Measurements from ENCODE around the gene NAT10. TPM values are rescaled to one million over a fixed set of nuclear protein-coding genes. Genes with fewer than 3 reads are reported as not detected.

The NAT10 gene
- total RNA-seq, 2 donors from 2014 or later = 22.6 to 38.2 TPM

DNA sequence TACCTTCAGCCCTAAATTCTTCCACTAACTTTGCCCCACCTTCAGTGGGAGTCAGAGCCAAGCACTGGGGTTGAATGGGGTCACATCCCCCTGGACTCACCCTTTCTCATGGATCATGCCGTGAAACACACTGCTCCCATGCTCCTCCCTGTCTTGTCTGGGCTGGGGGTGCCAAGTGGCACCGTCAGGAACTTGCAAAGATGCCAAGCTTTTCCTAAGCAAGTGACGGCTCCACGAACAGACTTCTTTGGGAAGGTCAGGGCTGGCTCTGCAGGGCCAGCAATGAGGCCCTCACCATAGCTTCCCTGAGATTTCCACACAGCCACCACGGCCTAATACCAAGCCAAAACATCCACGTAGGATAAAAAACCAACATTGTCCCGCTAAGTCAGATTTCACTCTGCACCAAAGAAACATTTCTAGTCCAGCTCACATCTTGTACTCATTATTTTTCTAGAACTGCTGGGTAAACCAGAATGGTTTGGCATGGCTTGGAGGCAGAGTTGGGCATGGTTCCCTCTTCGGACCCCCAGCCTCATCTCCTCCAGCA, 76.5 kb downstream of the NAT10 start:
- ATAC-seq (no peak), DNase-seq (no peak)
- Histone ChIP-seq H3K4me3 (no peak overlapping the region), H3K36me3 (replicated peaks in 1 of 2; ENCODE audit: insufficient read depth in 1 of 2, low read depth in 2 of 2) (no peaks in the 10 kb centered on the region), H3K27ac (no peak overlapping the region), H3K9me3 (no peaks in the 10 kb centered on the region), H3K27me3 (no peaks in the 10 kb centered on the region), H3K4me1 (no peaks in the 10 kb centered on the region)
- WGBS, 2 donors = 87 to 97% methylated on average over 5 to 8 of the region's 8 CpGs
- intact Hi-C loops (cut with DNase I) = no loop called here
- TF ChIP-seq POLR2A (IDR thresholded peaks at IDR 0.05) = no peak
- TF ChIP-seq, protein P1, sequence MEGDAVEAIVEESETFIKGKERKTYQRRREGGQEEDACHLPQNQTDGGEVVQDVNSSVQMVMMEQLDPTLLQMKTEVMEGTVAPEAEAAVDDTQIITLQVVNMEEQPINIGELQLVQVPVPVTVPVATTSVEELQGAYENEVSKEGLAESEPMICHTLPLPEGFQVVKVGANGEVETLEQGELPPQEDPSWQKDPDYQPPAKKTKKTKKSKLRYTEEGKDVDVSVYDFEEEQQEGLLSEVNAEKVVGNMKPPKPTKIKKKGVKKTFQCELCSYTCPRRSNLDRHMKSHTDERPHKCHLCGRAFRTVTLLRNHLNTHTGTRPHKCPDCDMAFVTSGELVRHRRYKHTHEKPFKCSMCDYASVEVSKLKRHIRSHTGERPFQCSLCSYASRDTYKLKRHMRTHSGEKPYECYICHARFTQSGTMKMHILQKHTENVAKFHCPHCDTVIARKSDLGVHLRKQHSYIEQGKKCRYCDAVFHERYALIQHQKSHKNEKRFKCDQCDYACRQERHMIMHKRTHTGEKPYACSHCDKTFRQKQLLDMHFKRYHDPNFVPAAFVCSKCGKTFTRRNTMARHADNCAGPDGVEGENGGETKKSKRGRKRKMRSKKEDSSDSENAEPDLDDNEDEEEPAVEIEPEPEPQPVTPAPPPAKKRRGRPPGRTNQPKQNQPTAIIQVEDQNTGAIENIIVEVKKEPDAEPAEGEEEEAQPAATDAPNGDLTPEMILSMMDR (IDR thresholded peaks at IDR 0.05) = no peak

DNA sequence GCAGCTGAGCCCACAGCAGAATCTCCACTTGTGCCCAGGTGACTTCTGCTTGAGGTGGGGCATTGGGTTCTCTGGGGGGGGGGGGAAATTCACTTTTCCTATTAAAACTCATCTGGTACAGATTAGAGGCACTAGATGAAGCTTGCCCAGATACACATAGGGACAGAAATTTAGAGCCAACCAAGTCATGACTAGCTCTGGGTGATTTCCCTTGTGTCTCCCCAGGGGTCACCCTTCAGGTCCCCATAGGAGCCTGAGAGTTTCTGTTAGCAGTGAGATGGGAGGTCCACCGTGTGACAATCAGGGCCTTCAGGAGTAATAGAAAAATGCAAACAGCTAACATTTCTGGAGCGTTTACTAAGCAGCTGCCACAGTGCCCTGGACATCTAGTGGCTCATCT, 77.0 kb downstream of the NAT10 start:
- Histone ChIP-seq H3K4me1 (no peaks in the 10 kb centered on the region), H3K9me3 (no peaks in the 10 kb centered on the region), H3K27ac (no peak overlapping the region), H3K27me3 (no peaks in the 10 kb centered on the region), H3K4me3 (no peak overlapping the region), H3K36me3 (replicated peaks in 1 of 2; ENCODE audit: insufficient read depth in 1 of 2, low read depth in 2 of 2) (no peaks in the 10 kb centered on the region)
- TF ChIP-seq, protein P1 (IDR thresholded peaks at IDR 0.05) = no peak
- TF ChIP-seq POLR2A (IDR thresholded peaks at IDR 0.05) = no peak
- ATAC-seq (no peak), DNase-seq (no peak)
- 82 to 96% methylated on average over 2 of the region's 2 CpGs for whole genome bisulfite sequencing, 2 donors
- intact Hi-C loops (cut with DNase I) = no loop called here

DNA sequence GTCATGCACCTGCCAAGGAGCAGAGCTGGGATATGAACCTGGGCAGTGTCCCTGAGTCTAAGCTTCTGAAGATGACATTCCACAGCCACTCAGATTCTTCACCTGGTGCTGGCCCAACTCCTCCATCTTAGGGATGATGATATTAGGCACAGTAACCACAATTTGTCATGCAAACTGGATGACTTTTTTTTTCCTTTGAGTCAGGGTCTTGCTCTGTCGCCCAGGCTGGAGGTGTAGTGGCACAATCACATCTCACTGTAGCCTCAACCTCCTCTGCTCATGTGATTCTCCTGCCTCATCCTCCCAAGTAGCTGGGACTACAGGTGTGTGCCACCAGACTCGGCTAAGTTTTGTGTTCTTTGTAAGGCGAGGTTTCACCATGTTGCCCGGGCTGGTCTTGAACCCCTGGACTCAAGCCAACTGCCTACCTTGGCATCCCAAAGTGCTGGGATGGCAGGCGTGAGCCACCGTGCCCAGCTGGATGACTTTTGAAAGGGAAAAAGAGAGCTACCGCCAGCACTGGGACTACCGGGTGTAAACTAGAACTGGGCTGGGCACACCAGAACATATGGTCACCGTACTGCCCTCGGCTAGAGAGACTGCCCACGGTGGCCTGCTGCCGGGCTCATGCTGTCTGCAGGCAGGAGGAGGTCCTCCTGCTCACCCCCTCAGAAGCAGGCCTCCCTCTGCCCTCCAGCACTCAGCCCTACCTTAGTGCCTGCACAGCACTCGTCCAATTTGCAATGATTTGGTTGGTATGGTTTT, 77.7 kb downstream of the NAT10 start:
- H3K4me1 ChIP-seq = no peaks in the 10 kb centered on the region
- TF ChIP-seq, protein P1 (IDR thresholded peaks at IDR 0.05) = no peak
- no peak for TF ChIP-seq POLR2A (IDR thresholded peaks at IDR 0.05)
- no peaks in the 10 kb centered on the region for H3K9me3 ChIP-seq
- ATAC-seq (no peak), DNase-seq (no peak)
- H3K27me3 ChIP-seq = no peaks in the 10 kb centered on the region
- intact Hi-C loops (cut with DNase I) = no loop called here
- no peak overlapping the region for H3K4me3 ChIP-seq
- no peak overlapping the region for H3K27ac ChIP-seq
- H3K36me3 ChIP-seq (replicated peaks in 1 of 2; ENCODE audit: insufficient read depth in 1 of 2, low read depth in 2 of 2) = no peaks in the 10 kb centered on the region
- WGBS, 2 donors = 91 to 98% methylated on average over 6 to 13 of the region's 13 CpGs

DNA sequence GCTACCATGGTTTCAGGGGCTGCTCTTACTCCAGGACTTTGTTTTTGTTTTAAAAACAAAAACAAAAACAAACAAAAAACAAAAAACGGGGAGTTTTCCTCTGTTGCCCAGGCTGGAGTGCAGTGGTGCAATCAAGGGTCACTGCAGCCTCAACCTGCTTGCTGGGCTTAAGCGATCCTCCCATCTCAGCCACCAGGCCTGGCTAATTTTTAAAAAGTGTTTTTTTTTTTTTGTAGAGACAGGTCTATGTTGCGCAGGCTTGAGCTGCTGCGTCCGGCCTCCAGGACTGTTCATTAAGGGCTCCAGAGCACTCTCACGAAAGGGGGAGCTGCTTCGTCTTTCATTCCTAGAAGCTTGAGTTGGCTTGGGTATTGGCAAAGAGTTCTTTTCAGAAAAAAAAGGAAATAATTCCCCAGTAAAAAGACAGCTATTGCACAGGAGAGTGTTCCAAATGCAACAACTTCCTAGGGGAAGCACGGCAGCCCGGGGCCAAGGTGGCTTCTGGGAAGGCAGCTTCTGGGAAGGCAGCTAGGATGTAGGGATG, 78.5 kb downstream of the NAT10 start:
- no peak for ATAC-seq
- 84 to 93% methylated on average over 9 of the region's 9 CpGs for WGBS, 2 donors
- no peak overlapping the region for H3K27ac ChIP-seq
- no peaks in the 10 kb centered on the region for H3K9me3 ChIP-seq
- peaks cover 4% of the 10 kb centered on the region for H3K4me1 ChIP-seq
- no peak overlapping the region for H3K4me3 ChIP-seq
- intact Hi-C loops (cut with DNase I) = no loop called here
- no peaks in the 10 kb centered on the region for H3K36me3 ChIP-seq (replicated peaks in 1 of 2; ENCODE audit: insufficient read depth in 1 of 2, low read depth in 2 of 2)
- TF ChIP-seq, protein P1 (IDR thresholded peaks at IDR 0.05) = no peak
- no peak for TF ChIP-seq POLR2A (IDR thresholded peaks at IDR 0.05)
- H3K27me3 ChIP-seq = no peaks in the 10 kb centered on the region
- no peak for DNase-seq
